HG02885 (cell line): ENCODE results near the gene IL17RD.

ENCODE experiments used
- ATAC-seq: cut with Tn5 transposase; IDR thresholded peaks from one replicate; pipeline ENCODE4 v1.9.1; 2021; ENCODE audit warnings: mild to moderate bottlenecking; ENCODE audit not compliant: unreplicated experiment, poor library complexity

IL17RD gene

DNA sequence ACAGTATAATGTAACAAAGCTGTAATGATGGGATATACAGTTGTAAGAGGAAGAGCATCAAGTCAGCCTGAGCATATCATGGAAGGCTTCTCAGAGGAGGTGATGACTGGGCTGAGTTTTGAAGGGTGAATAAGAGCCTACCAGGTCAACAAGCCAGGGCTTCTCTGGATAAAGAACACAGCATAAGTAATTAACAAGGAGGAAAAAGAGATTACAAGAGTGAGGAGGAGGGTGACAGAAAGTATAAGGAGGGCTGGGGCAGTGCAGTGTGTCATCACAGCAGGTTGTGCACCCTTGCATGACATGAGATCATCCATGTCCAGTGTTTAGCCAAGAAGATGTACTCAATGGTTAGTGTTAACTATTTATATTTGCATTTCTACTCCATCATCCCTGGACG lies 121.6 kb downstream of the IL17RD start:
- ATAC-seq = no peak

- no peak for ATAC-seq
Observed at GRCh38 chr3:57041674-57042073, 123.5 kb downstream of the IL17RD start.
